Gastroesophageal sphincter (tissue), 4 donors: ENCODE results near the gene POLR3G. TPM values are rescaled to one million over a fixed set of nuclear protein-coding genes. Genes with fewer than 3 reads are reported as not detected.

Experiments used
- ATAC-seq: fragments of 150-250 bp; one replicate; pipeline ENCODE4 v1.9.1; 2016; ENCODE audit warnings: mild to moderate bottlenecking, moderate library complexity
- H3K27ac ChIP-seq, 4 donors: fragments of 200-600 bp; sonication (generic) in 3 of 4; 1 replicate in 3 of 4; 2 replicates in 1 of 4; pipeline ENCODE4 v1.5.1; 2016 to 2019
- H3K27me3 ChIP-seq: fragments of 200-600 bp; sonication (generic); one replicate; pipeline ENCODE4 v1.5.1; 2019
- H3K36me3 ChIP-seq, 2 donors: fragments of 200-600 bp; sonication (generic); one replicate each; pipeline ENCODE4 v1.5.1; 2019; ENCODE audit warnings: control low read depth in 1 of 2
- H3K4me1 ChIP-seq, 3 donors: fragments of 200-600 bp; sonication (generic); 1 replicate in 2 of 3; 2 replicates in 1 of 3; pipeline ENCODE4 v1.5.1; 2016 to 2019; ENCODE audit warnings: control low read depth in 2 of 3
- H3K4me3 ChIP-seq, 2 donors: fragments of 200-600 bp; sonication (generic); one replicate each; pipeline ENCODE4 v1.5.1; 2019; ENCODE audit warnings: mild to moderate bottlenecking in 1 of 2, moderate library complexity in 1 of 2
- H3K9me3 ChIP-seq, 3 donors: fragments of 200-600 bp; sonication (generic); one replicate each; pipeline ENCODE4 v1.5.1; 2017 to 2019; ENCODE audit warnings: control low read depth in 2 of 3
- CTCF ChIP-seq, 4 experiments: fragments of 200-600 bp in 2 of 4; fragments of 450-650 bp in 2 of 4; sonication (generic) in 1 of 4; IDR thresholded peaks; one replicate each; pipeline ENCODE4 v1.5.1; 2017 to 2019; ENCODE audit warnings: antibody characterized with exemption in 4 of 4, mild to moderate bottlenecking in 2 of 4, moderate library complexity in 2 of 4
- EP300 ChIP-seq: sonication (generic); formaldehyde crosslinking; IDR thresholded peaks from one replicate; pipeline ENCODE4 v1.6.1; 2017; ENCODE audit warnings: antibody characterized with exemption, mild to moderate bottlenecking
- POLR2A ChIP-seq, 2 donors: fragments of 450-650 bp; IDR thresholded peaks; one replicate each; pipeline ENCODE4 v1.6.1; 2017; ENCODE audit warnings: antibody characterized with exemption in 2 of 2, mild to moderate bottlenecking in 2 of 2, moderate library complexity in 1 of 2
- POLR2AphosphoS5 ChIP-seq: sonication (generic); formaldehyde crosslinking; IDR thresholded peaks from one replicate; pipeline ENCODE4 v1.6.1; 2017; ENCODE audit warnings: antibody characterized with exemption
- WGBS, 2 donors: methylation state at CpG; one replicate each; pipeline ENCODE4 v1.1.5; 2018; ENCODE audit warnings: low coverage in 1 of 2; 5-methylcytosine and 5-hydroxymethylcytosine counted together
- total RNA-seq, 4 donors: library from RNA; depleted of rRNA; stranded (reverse); fragments of >200 nt; gene quantifications; one replicate each; pipeline ENCODE4 v1.1.0, GENCODE V29; 2016

POLR3G gene
- total RNA-seq, 4 donors from 2014 or later: 0.67 to 2.8 (median 1.3) TPM

DNA sequence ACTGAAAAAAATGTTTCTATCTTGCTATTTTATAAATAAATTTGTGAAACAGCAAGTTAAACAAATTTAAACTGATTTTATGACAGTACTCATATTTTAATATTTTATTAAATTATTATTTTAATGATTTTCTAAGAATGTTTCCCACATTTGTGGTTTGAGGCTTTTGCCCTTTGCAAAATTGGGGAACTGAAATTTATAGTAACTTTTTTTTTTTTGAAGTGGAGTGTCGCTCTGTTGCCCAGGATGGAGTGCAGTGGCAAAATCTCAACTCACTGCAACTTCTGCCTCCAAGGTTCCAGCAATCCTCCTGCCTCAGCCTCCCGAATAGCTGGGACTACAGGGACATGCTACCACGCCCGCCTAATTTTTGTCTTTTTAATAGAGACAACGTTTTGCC, 76.7 kb downstream of the POLR3G start:
- ATAC-seq: no peak
- Histone ChIP-seq H3K36me3 (no peaks in the 10 kb centered on the region), H3K4me1 (no peaks in the 10 kb centered on the region), H3K27me3 (peaks cover 35% of the 10 kb centered on the region), H3K4me3 (no peak overlapping the region), H3K27ac (no peak overlapping the region), H3K9me3 (no peaks in the 10 kb centered on the region)
- TF ChIP-seq CTCF (IDR thresholded peaks at IDR 0.05): no peak
- TF ChIP-seq POLR2AphosphoS5: no peak
- TF ChIP-seq POLR2A (IDR thresholded peaks at IDR 0.05): no peak
- no peak for TF ChIP-seq EP300
- 75 to 100% methylated on average over 2 to 5 of the region's 5 CpGs for WGBS, 2 donors

DNA sequence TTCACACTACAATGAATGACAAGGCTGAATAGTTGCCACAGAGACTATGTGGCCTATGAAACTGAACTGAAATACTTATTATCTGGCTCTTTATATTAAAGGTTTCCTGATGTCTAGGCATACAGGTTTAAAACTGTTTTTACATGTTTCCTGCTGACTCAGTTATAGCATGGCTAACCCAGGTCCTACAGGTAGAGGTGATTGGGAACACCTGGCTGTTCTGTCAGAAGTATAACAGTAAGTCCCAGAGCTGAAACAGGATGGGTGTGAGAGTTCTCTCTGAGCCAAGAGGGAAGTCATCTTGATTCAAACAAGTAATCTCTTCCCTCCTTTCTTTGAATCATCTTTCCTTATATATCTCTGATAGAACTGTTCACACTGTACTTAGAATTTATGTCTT, 79.0 kb downstream of the POLR3G start:
- H3K9me3 ChIP-seq: no peaks in the 10 kb centered on the region
- TF ChIP-seq POLR2A (IDR thresholded peaks at IDR 0.05): no peak
- no peak for TF ChIP-seq CTCF (IDR thresholded peaks at IDR 0.05)
- TF ChIP-seq POLR2AphosphoS5: no peak
- no peak for TF ChIP-seq EP300
- H3K4me3 ChIP-seq: no peak overlapping the region
- H3K36me3 ChIP-seq: no peaks in the 10 kb centered on the region
- peaks cover 0 to 12% (median 4%) of the 10 kb centered on the region in 3 donors for H3K4me1 ChIP-seq
- peaks cover 52% of the 10 kb centered on the region for H3K27me3 ChIP-seq
- H3K27ac ChIP-seq: no peak overlapping the region
- no peak for ATAC-seq

DNA sequence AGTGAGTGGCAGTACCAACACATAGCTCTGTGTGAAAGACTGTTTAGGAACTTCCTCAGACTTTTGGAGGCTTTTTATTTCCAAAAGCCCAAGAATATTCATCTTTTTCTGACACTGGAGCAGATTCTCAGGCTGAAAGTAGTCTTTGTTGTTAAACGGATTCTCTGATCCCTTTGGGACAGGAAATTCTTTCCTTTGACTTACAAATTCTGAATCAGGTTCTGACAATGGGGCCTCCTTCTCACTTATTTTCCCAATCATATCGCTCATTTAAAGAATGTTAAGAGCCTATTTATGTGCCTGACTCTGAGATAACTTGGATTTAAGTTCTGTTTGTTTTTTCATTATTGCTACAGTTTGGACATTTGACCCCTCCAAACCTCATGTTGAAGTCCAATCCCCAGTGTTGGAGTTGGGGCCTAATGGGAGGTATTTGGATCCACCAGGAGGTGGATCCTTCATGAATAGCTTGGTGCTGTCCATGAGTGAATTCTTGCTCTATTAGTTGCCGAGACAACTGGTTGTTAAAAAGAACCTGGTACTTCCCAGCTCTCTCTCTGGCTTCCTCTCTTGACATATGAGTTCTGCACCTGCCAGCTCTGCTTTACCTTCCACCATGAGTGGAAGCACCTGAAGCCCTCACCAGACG, 79.8 kb downstream of the POLR3G start:
- Histone ChIP-seq H3K36me3 (no peaks in the 10 kb centered on the region), H3K4me1 (peaks cover 0 to 17% (median 7%) of the 10 kb centered on the region in 3 donors), H3K27me3 (peaks cover 59% of the 10 kb centered on the region), H3K9me3 (no peaks in the 10 kb centered on the region), H3K27ac (no peak overlapping the region), H3K4me3 (no peak overlapping the region)
- TF ChIP-seq CTCF (IDR thresholded peaks at IDR 0.05) (no peak), POLR2A (IDR thresholded peaks at IDR 0.05) (no peak), EP300 (no peak), POLR2AphosphoS5 (no peak)
- WGBS, 2 donors: 56 to 61% methylated on average over 3 to 4 of the region's 4 CpGs
- ATAC-seq: no peak

GRCh38 chr5:90555666-90556065, 81.0 kb downstream of the POLR3G start:
- TF ChIP-seq EP300 (no peak), CTCF (IDR thresholded peaks at IDR 0.05) (no peak), POLR2A (IDR thresholded peaks at IDR 0.05) (no peak), POLR2AphosphoS5 (no peak)
- H3K4me1 ChIP-seq: peaks cover 0 to 17% (median 7%) of the 10 kb centered on the region in 3 donors
- no peaks in the 10 kb centered on the region for H3K9me3 ChIP-seq
- no peak overlapping the region for H3K27ac ChIP-seq
- H3K4me3 ChIP-seq: no peak overlapping the region
- H3K27me3 ChIP-seq: peaks cover 71% of the 10 kb centered on the region
- ATAC-seq: no peak
- H3K36me3 ChIP-seq: no peaks in the 10 kb centered on the region

DNA sequence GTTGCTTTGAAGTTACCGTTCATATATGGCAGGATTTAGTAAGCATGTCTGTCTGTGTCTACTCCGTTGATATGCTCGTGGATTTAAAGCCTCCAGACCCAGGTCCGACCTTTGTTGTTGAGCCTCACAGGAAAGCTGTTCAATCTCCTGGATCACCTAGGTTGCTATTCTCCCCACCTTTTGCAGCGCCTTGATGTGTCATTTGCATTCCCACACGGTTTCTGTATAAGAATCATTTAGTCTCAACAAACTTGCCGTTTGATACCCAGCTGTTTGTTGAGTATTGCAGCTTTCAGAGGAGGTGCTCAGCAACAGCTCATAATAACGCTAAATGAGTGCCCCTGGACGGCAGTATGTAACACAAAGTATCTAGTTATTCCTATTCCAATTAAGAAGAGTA, 82.7 kb downstream of the POLR3G start:
- TF ChIP-seq POLR2AphosphoS5 (no peak), EP300 (no peak), POLR2A (IDR thresholded peaks at IDR 0.05) (no peak), CTCF (IDR thresholded peaks at IDR 0.05) (no peak)
- Histone ChIP-seq H3K4me3 (no peak overlapping the region), H3K4me1 (peaks cover 0 to 17% (median 7%) of the 10 kb centered on the region in 3 donors), H3K36me3 (no peaks in the 10 kb centered on the region), H3K27ac (no peak overlapping the region), H3K9me3 (no peaks in the 10 kb centered on the region), H3K27me3 (peaks cover 87% of the 10 kb centered on the region)
- WGBS, 2 donors: 9 to 22% methylated on average over 9 of the region's 9 CpGs
- no peak for ATAC-seq
